Measurements from ENCODE around the gene PHYH.
"Not testable (repeated sequence)": the region's sequence is repeated elsewhere in the genome, so short reads cannot be mapped to it uniquely, and the experiment has no call there.

Gene PHYH

DNA sequence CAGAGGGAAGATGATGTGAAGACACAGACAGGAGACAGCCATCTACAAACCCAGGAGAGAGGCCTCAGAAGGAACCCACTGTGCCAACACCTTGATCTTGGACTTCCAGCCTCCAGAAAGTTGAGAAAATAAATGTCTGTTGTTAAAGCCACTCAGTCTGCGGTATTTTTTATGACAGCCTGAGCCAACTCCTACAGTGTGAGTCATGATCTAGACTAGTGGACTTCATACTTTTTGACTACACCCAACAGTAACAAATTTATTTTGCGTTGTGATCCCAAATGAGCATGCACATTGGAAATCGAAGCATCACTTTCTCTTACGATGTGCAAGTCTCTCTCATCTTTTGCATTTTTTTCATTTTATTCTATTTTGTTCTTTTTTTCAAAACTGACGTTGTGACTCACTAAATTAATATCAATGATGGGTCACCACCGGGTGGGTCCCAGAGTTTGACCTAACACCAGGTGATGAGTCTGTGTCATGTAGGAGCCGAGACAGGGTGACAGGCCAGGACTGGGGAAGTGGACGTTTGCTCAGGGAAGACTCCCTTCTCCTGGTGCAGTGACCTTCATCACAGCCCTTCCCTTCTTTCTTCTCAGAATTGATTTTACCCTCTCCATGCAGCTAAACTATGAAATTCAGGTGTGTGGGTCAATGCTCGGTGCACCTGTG is 28.9 kb downstream of the PHYH start:
- no peak for DNase-seq

DNA sequence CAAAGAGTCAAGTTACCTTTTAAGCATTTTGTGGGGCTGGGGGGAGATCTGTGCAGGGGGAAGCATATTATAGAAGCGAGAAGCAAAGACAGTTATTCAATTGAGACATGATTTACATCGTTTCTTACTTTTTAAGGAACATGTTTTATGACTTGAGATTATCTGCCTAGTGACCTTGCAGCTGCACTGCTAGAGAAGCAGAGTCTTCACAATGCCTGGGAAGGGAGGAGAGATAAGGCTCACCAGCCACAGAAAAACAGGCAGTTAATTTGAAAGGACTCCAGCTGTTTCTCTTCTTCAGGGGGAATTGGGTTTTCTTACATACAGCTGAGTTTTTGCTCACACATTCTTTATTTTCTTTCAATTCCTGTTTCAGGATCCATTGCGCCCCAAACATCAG is 31.0 kb downstream of the PHYH start:
- no peak for DNase-seq

DNA sequence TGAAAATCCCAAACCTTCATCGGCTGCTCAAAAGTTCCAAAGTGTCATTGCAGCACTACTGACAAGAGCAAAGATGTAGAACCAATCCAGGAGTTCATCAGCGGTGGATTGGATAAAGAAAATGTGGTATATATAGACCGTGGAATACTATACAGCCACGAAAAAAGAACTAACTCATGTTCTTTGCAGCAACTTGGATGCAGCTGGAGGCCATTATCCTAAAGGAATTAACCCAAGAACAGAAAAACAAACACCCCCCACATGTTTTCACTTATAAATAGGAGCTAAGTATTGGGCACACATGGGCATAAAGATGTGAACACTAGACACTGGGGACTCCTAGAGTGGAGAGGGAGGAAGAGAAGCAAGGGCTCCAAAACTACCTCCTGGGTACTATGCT is 31.6 kb downstream of the PHYH start:
- no peak for DNase-seq

DNA sequence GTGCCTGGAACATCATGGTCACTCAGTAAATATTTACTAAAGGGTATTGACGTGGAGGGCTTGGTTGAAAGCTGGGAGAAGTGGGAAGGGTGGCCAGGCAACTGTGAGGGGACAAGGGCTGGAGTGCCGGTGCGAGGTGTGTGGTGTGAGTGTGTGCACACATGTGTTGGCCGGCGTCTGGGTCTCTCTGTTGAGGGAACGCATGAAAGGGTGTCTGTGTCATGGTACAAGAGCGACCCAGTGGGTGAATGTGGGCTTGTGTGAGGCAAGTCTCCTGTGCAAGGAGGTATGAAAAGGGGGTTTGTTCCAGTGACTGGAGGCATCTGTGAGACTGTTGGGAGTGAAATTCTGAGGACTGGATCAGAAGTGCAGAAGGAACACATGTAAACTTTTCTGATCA is 36.3 kb downstream of the PHYH start:
- no peak for DNase-seq

DNA sequence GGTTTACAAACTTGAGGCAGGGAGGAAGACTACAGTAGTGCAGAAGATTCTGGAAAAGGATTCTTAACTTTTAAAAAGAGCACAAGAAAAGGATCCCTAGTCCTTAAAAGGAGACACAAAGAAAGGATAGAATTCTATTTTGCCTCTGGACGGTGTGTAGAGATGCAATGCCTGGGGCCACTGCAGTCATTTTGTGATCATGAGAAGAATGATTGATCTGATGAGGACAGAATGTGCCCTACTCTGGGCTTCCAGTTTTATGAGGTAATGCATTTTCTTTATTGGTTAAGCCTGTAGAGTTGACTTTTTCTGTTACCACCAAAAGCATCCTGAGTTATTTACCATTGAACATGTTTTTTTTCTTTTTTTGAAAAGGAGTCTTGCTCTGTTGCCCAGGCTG is 37.4 kb downstream of the PHYH start:
- DNase-seq = no peak

DNA sequence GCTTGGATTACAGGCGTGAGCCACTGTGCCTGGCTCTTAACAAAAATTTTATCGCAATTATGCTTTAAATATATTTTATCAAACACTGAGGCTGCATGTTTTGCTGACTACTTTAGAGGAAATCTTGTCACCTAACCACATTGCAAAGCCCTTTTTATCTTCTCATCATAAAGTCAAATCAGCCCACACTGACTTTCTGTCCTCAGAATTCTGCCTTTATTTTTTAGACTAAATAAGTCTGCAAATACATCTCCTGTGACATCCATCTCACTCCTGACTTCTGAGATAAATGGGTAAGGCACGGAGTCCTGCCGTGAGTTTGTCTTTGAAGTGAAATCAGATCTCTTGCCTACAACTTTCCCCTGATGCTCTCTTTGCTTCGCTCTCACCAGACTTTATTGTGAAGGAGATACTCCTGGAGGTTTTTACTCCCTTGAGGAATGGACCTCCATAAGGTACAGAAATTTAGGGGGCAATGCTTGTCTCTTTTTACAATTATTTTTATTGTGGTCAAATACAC is 42.2 kb downstream of the PHYH start:
- DNase-seq = no peak

DNA sequence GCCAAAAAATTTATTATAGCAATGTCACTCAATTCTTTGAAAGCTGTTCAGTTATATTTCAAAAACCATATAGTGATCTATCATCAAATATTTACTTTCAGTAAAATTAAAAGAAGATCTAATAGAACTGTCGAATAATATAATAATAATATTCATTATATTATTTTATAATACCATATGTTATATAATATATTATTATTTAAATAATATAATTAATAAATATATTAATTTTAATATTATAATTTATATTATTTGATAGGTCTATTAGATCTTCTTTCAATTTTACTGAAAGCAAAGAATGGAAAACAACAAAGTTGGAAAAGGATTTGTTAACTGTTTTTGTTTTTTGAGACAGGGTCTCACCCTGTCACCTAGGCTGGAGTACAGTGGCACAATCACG is 43.2 kb downstream of the PHYH start:
- no peak for DNase-seq

DNA sequence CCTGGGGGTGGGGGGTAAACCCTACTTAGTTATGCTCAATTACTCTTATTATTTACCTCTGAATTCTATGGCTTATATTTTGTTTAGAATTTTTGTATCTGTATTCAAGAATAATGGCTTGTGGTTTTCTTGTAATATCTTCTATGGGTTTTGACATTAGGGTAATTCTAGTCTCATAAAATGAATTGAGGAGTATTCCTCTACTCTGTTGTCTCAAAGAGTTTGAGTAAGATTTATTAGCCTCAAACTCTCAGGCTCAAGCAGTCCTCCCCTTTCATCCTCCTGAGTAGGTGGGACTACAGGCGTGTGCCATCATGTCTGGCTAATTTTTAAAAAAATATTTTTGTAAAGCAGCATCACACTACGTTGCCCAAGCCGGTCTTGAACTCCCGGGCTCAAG is 46.1 kb downstream of the PHYH start:
- no peak for DNase-seq

DNA sequence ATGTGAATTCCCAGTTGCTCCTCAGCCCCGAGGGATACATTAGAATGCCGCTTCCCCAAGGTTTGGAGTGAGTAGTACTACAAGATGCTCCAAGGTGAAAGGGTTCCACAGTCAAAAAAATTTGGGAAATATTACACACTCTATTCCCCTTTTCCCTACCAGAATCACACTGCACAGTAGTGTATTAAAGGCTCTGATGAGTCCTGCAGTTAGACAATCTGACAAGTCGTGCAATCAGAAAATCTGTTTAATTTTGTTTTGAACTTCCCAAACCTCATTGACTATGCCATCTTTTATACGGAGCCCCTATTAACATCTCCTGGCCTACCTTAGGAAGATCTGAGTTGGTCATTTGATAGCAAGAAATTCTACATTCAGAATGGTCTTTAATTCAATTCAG is 52.1 kb downstream of the PHYH start:
- DNase-seq = no peak

DNA sequence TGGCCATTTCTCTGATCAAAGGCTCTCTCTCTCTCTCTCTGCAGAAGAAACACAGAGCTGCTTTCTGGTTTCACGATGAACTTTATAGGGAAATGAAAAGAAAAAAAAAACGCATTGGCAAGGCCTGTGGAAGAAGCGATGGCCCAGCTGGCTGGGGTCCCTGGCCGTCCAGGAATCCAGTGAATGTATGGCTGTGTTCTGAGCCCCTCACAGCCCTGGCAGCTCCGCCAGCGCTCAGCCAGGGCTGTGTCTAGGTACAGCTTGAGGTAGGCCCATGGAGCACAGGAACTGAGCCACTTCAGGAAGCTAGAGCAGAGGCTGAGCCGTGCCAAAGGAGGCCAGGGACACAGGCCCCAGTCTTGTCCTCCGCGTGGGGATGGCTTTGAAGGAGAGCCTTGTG is 52.6 kb downstream of the PHYH start:
- no peak for DNase-seq

DNA sequence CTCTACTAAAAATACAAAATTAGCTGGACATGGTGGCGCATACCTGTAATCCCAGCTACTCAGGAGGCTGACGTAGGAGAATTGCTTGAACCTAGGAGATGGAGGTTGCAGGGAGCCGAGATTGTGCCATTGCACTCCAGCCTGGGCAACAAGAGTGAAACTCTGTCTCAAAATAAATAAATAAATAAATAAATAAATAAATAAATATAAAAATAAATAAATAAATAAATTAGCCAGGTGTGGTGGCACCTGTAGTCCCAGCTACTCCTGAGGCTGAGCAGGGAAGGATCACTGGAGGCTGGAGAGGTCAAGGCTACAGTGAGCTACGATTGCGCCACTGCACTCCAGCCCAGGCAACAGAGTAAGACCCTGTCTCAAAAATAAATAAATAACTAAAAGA is 57.6 kb downstream of the PHYH start:
- DNase-seq = not testable (repeated sequence)

DNA sequence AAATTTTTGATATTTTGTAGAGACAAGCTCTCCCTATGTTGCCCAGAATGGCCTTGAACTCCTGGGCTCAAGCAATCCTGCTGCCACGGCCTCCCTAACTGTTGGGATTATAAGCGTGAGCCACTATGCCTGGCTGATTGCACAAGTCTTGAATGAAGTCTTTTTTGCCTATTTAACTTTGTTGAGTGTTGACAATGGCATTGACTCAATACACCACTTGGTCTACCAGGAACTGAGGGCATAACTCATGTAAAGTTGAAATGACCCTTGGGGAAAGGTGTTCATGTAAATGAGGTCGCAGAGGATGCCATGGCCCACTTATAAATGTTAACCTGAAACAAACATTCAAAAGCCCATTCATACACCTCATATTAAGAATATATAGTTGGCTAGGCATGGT is 58.3 kb downstream of the PHYH start:
- no peak for DNase-seq

DNA sequence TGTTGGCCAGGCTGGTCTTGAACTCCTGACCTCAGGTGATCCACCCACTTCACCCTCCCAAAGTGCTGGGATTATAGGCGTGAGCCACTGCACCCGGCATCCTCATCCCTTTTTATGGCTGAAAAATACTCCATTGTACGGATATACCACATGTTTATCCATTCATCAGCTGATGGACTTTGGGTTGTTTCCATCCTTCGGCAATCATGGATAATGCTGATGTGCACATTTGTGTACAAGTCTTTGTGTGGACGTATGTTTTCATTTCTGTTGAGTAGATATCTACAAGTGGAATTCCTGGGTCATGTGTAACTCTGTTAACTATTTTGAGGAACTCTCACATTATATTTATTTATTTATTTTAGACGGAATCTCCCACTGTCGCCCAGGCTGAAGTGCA is 59.9 kb downstream of the PHYH start:
- no peak for DNase-seq

DNA sequence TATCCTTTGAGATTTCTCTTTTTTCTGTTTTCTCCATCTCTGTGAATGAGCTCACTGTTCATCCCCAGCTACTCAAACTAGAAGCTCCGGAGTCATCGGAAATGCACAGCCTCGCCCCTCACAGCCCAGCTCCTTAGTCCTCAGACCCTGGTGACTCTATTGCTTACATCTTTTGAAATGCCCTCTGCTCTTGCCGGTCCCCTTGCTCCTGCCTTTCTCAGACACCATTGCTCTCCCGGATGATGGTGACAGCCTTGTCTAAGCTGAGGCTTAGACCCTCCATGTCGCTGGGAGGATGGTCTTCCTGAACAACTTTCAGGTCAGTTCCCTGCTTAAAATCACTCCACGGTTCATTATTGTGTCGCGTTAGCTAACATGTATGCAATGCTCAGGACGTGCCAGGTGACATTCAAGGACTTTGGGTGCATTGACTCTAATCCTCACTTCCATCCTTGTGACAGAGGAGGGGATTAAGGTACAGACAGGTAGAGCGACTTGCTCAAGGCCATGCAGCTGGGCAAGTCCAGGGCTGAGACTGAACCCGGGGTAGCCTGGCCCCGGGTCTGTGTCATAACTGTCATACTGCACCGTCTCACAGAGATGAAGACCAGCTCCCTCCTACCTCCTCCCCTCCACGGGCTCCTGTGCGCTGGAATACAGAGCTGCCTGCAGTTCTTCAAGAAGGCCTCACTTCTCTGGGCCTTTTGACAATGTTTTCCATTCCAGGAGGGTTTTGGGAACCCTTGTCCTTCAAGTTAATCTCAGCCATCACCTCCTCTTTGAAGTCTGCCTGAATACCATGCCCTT is 61.4 kb downstream of the PHYH start:
- DNase-seq = no peak

DNA sequence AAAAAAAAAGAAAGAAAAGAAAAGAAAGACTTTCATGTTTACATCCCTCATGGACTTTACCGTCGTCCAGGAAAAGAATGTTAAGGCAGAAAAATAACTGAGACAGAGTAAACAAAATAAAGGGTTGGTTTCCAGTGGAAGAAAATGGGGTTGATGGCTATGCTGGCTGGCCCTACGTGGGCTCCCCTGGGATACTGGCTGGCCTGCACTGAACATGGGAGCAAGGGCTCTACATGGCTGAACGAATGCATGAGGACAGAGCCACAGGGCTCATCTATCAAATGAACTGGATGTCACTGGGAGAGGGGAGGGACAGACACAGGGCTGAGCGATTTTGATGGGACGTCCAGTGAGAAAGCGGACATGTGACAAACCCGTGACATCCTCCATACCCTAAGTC is 63.2 kb downstream of the PHYH start:
- no peak for DNase-seq

DNA sequence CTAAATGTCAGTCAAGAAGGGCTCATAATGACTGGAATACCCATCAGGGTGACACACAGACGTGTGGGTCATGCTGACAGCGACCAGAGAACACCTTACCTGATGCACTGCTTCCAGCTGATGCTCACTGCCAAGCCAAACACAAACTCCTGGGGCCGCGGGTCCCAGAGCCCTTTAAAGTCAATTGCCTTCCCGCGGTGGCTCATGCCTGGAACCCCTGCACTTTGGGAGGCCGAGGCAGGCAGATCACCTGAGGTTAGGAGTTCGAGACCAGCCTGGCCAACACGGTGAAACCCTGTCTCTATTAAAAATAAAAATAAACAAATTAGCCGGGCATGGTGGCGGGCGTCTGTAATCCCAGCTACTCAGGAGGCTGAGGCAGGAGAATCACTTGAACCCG is 65.1 kb downstream of the PHYH start:
- not testable (repeated sequence) for DNase-seq

DNA sequence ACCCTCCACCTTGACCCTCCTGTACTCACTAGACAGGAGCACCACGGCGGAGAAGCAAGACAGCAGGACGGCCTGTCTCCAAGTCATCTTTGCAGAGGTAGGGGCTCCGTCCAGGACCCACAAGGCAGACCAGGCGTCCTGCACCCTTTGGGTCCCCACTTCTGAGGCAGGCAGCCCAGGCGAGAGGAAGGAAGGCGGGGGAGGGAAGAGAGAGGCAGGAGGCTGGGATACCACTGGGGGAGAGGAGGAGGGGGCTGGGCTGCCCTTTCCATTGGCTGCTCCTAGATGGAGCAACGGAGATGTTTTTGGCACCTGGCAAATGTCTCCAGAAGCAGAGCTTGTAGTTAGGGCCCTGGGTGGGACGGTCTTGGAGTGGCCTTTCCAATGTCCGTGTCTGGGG is 65.7 kb downstream of the PHYH start, which contains the start of gene UCMA:
Gene UCMA (minus strand): TSS at position 203 of the 400 bp plus-strand sequence. CDS start 116 bp downstream, at position 87.
- no peak for DNase-seq

DNA sequence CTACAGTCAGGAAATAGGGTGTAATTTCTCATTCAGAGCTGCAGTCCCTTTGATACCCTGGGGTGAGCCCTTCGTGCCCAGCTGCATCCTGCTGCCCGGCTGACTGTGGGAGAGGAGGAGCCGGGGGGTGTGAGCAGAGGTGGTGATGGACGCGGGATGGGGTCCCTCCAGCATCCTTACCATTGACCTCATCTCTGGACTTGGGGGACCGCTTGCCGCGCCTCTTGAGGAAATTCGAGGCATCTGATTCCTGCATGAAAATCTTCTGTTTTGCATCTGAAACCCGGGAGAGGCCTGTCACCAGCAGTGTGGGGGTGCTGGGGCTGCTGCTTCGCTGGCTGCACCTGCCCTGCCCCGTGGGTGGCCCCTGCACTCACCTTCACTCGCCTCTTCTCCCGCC is 66.5 kb downstream of the PHYH start:
- DNase-seq = no peak

DNA sequence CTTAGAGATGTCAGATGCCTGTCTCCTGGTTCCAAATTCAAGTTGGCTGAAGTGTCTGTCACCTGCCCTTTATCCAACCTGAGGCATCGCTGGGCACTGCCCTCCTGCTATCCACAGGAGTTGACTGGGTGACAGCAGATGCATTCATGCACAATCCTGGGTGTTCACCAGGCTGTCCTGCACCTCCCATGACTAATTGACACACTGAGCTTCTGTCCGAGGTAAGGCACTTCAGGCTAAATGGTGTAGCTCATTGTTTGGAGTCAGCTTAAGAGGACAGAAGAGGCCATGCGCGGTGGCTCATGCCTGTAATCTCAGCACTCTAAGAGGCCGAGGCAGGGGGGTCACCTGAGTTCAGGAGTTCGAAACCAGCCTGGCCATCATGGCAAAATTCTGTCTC is 68.1 kb downstream of the PHYH start:
- no peak for DNase-seq

DNA sequence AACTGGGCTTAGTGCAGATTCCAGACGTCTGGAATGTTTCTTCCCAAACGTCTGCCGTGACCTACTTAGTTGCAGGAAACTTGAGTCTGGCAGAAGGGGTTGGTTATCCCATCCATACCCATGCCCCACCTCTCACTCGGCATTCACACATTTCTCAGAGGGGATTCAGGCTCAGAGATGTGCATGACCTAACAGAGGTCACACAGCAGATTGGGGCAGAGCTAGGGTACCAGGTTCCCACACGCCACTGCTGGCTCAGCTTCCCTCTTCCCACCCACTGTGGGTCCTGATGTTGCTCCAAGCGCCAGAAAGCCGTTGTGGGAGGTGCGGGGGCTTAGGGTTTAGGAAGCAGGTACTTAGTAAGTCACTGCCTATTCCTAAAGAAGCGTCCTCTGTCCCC is 68.7 kb downstream of the PHYH start:
- DNase-seq = no peak

Data from activated CD4-positive, alpha-beta T cell treated with anti-CD3 and anti-CD28 coated beads, Interleukin-10, Interleukin-2, amounts not matched to agents 100 ng/mL and 50 ng/mL, durations not matched to agents 16 hours and 8 hours (primary cell).